H1 (cell line): ENCODE results near the gene GPSM1. TPM values are rescaled to one million over a fixed set of nuclear protein-coding genes. Genes with fewer than 3 reads are reported as not detected.

Experiments used
- CTCF ChIA-PET: fragments of 300-600 bp; sonication (Branson Sonifier 250); formaldehyde crosslinking; loops from one replicate; lab custom pipeline; 2021; ENCODE audit not compliant: partially characterized antibody; lab: Charles Lee
- POLR2A ChIA-PET: fragments of 300-600 bp; sonication (Branson Sonifier 250); formaldehyde crosslinking; loops from one replicate; lab custom pipeline; 2021; ENCODE audit warnings: inconsistent platforms; ENCODE audit not compliant: partially characterized antibody; lab: Charles Lee
- DNase-seq, 2 experiments: peaks; one replicate each; pipeline versions ENCODE4 v3.0.0 to v3.0.0-alpha.2; 2010 to 2022; ENCODE audit warnings: low spot score in 2 of 2, low read depth in 1 of 2, mixed read lengths in 1 of 2
- FAIRE-seq: peaks from 2 replicates; lab custom pipeline; 2011; peaks lifted over from hg19 to GRCh38; lab: Jason Lieb, UNC
- H2AFZ ChIP-seq: 2 replicates; pipeline ENCODE4 v1.8.1; 2012; ENCODE audit warnings: low read length, inconsistent platforms
- H2AK5ac ChIP-seq: 2 replicates; pipeline ENCODE4 v1.6.1; 2013; ENCODE audit warnings: low read depth, low read length
- H2BK120ac ChIP-seq: replicated peaks from 2 replicates; pipeline ENCODE3; 2013; ENCODE audit warnings: low read depth, low read length, inconsistent platforms
- H2BK12ac ChIP-seq: 2 replicates; pipeline ENCODE4 v1.6.1; 2013; ENCODE audit warnings: low read depth, low read length
- H2BK15ac ChIP-seq: 2 replicates; pipeline ENCODE4 v1.6.1; 2013; ENCODE audit warnings: low read length
- H2BK20ac ChIP-seq: 2 replicates; pipeline ENCODE4 v1.6.1; 2013; ENCODE audit warnings: low read length
- H2BK5ac ChIP-seq: 2 replicates; pipeline ENCODE4 v1.6.1; 2013; ENCODE audit warnings: low read depth, low read length
- H3K14ac ChIP-seq: 2 replicates; pipeline ENCODE4 v1.6.1; 2013; ENCODE audit warnings: inconsistent platforms; ENCODE audit not compliant: insufficient read length
- H3K18ac ChIP-seq: 2 replicates; pipeline ENCODE4 v1.6.1; 2013; ENCODE audit warnings: low read length; ENCODE audit errors: extremely low read depth
- H3K23ac ChIP-seq: 2 replicates; pipeline ENCODE4 v1.6.1; 2013; ENCODE audit warnings: inconsistent platforms; ENCODE audit not compliant: insufficient read length
- H3K23me2 ChIP-seq: 2 replicates; pipeline ENCODE4 v1.6.1; 2013; ENCODE audit warnings: low read depth, low read length
- H3K27ac ChIP-seq: 2 replicates; pipeline ENCODE4 v1.6.1; 2011; ENCODE audit warnings: low read depth, low read length, inconsistent platforms
- H3K27me3 ChIP-seq, 4 experiments: replicated peaks in 1 of 4; 1 replicate in 1 of 4; 2 replicates in 3 of 4; pipeline versions ENCODE4 v1.6.1 to v1.8.1; 2011 to 2013; ENCODE audit warnings: low read length in 3 of 4, mild to moderate bottlenecking in 3 of 4, inconsistent platforms in 2 of 4, mixed read lengths in 2 of 4, moderate library complexity in 1 of 4; ENCODE audit not compliant: control insufficient read depth in 3 of 4, insufficient read depth in 3 of 4; ENCODE audit errors: extremely low read depth in 1 of 4
- H3K36me3 ChIP-seq, 4 experiments: 2 replicates each; pipeline versions ENCODE4 v1.6.1 to v1.8.1; 2011 to 2013; ENCODE audit warnings: mild to moderate bottlenecking in 4 of 4, low read length in 3 of 4, moderate library complexity in 2 of 4, control low read depth in 1 of 4, inconsistent platforms in 1 of 4; ENCODE audit not compliant: insufficient read depth in 4 of 4, control insufficient read depth in 2 of 4
- H3K4ac ChIP-seq: replicated peaks from 2 replicates; pipeline ENCODE3; 2013; ENCODE audit warnings: low read length, low read depth, mixed read lengths, inconsistent platforms; ENCODE audit not compliant: insufficient read length
- H3K4me1 ChIP-seq, 4 experiments: replicated peaks in 1 of 4; 1 replicate in 1 of 4; 2 replicates in 3 of 4; pipeline versions ENCODE4 v1.6.1 to v1.8.1; 2011 to 2013; ENCODE audit warnings: low read length in 3 of 4, inconsistent platforms in 2 of 4, mixed read lengths in 1 of 4; ENCODE audit not compliant: insufficient read depth in 4 of 4, control insufficient read depth in 3 of 4
- H3K4me2 ChIP-seq, 2 experiments: 2 replicates each; pipeline versions ENCODE4 v1.6.1 to v1.8.1; 2011 to 2013; ENCODE audit warnings: low read depth in 2 of 2, low read length in 2 of 2, control low read depth in 1 of 2, inconsistent platforms in 1 of 2, mild to moderate bottlenecking in 1 of 2; ENCODE audit not compliant: insufficient read depth in 1 of 2
- H3K4me3 ChIP-seq, 4 experiments: fragments of 200-600, 300-600 bp in 1 of 4; sonication (generic), shearing (Covaris generic), sonication (Bioruptor Twin) in 1 of 4; 2 replicates each; pipeline versions ENCODE4 v1.5.1 to v1.8.1; 2011 to 2016; ENCODE audit warnings: low read length in 4 of 4, low read depth in 3 of 4, control low read depth in 2 of 4, inconsistent platforms in 2 of 4, mild to moderate bottlenecking in 2 of 4, mixed read lengths in 1 of 4, moderate library complexity in 1 of 4; ENCODE audit not compliant: insufficient read depth in 2 of 4; ENCODE audit errors: extremely low read depth in 1 of 4
- H3K56ac ChIP-seq: replicated peaks from 2 replicates; pipeline ENCODE3; 2013; ENCODE audit warnings: low read depth, mild to moderate bottlenecking, mixed read lengths, low read length, inconsistent platforms; ENCODE audit not compliant: insufficient read length
- H3K79me1 ChIP-seq: 2 replicates; pipeline ENCODE4 v1.6.1; 2013; ENCODE audit warnings: low read depth, low read length, control low read depth
- H3K79me2 ChIP-seq, 2 experiments: 2 replicates each; pipeline versions ENCODE4 v1.6.1 to v1.8.1; 2012 to 2013; ENCODE audit warnings: low read length in 2 of 2, mild to moderate bottlenecking in 2 of 2, inconsistent platforms in 1 of 2; ENCODE audit not compliant: insufficient read depth in 2 of 2, control insufficient read depth in 1 of 2
- H3K9ac ChIP-seq, 4 experiments: replicated peaks in 1 of 4; 1 replicate in 1 of 4; 2 replicates in 3 of 4; pipeline versions ENCODE4 v1.6.1 to v1.8.1; 2011 to 2013; ENCODE audit warnings: low read depth in 3 of 4, low read length in 3 of 4, control low read depth in 2 of 4, mild to moderate bottlenecking in 2 of 4, moderate library complexity in 2 of 4, inconsistent platforms in 1 of 4; ENCODE audit errors: extremely low read depth in 1 of 4
- H3K9me3 ChIP-seq, 2 experiments: 2 replicates each; pipeline versions ENCODE4 v1.6.1 to v1.8.1; 2012 to 2013; ENCODE audit warnings: mild to moderate bottlenecking in 2 of 2, moderate library complexity in 2 of 2, control low read depth in 1 of 2, inconsistent platforms in 1 of 2, low read depth in 1 of 2, low read length in 1 of 2, mixed read lengths in 1 of 2; ENCODE audit not compliant: insufficient read depth in 2 of 2
- H4K20me1 ChIP-seq, 2 experiments: replicated peaks in 1 of 2; 2 replicates each; pipeline versions ENCODE3 to v1.8.1; 2011 to 2013; ENCODE audit warnings: inconsistent platforms in 2 of 2, low read length in 2 of 2, mild to moderate bottlenecking in 1 of 2; ENCODE audit not compliant: insufficient read depth in 2 of 2, control insufficient read depth in 1 of 2
- H4K5ac ChIP-seq: 2 replicates; pipeline ENCODE4 v1.6.1; 2013; ENCODE audit warnings: low read length, low read depth, mixed read lengths, inconsistent platforms; ENCODE audit not compliant: insufficient read length
- H4K8ac ChIP-seq: 2 replicates; pipeline ENCODE4 v1.8.0; 2013; ENCODE audit warnings: mild to moderate bottlenecking, moderate library complexity, low read length, inconsistent platforms; ENCODE audit not compliant: insufficient read depth; ENCODE audit errors: extremely low read depth
- H4K91ac ChIP-seq: replicated peaks from 2 replicates; pipeline ENCODE3; 2013; ENCODE audit warnings: low read length, mixed read lengths, inconsistent platforms; ENCODE audit not compliant: insufficient read length
- ASH2L ChIP-seq: fragments of 200-600, 300-600 bp; sonication (generic); IDR thresholded peaks from one replicate; pipeline ENCODE4 v1.7.1; 2017; ENCODE audit warnings: low read length
- KDM5A ChIP-seq: fragments of 200-600 bp; IDR thresholded peaks from 2 replicates; pipeline ENCODE4 v1.7.1; 2012; ENCODE audit warnings: mild to moderate bottlenecking, low read length, inconsistent platforms, mixed read lengths
- RAD21 ChIP-seq, 2 experiments: IDR thresholded peaks in 1 of 2; conservative IDR thresholded peaks in 1 of 2; 2 replicates each; pipeline ENCODE4 v1.6.1; 2011; ENCODE audit warnings: low read depth in 2 of 2, low read length in 2 of 2, improper control_type of control experiment in 1 of 2, inconsistent platforms in 1 of 2, mild to moderate bottlenecking in 1 of 2, moderate library complexity in 1 of 2
- WGBS, 2 experiments: shearing (Covaris generic) in 1 of 2; methylation state at CpG; one replicate each; pipeline versions ENCODE4 v1.1.6 to v1.1.7; 2013 to 2015; ENCODE audit warnings: low lambda C conversion rate in 2 of 2, mixed read lengths in 2 of 2, inconsistent platforms in 1 of 2, low coverage in 1 of 2, missing lambda C conversion rate in 1 of 2; ENCODE audit not compliant: insufficient replicate concordance in 2 of 2, insufficient coverage in 1 of 2, insufficient read length in 1 of 2; ENCODE audit errors: extremely low coverage in 1 of 2, missing lambda C conversion rate in 1 of 2; 5-methylcytosine and 5-hydroxymethylcytosine counted together
- polyA plus RNA-seq, 7 experiments: library from polyadenylated mRNA; depleted of rRNA in 3 of 7; stranded (reverse) in 5 of 7; unstranded in 2 of 7; fragments of >200 nt in 5 of 7; fragments of 200-250 nt in 2 of 7; gene quantifications; 1 replicate in 5 of 7; 2 replicates in 1 of 7; 4 replicates in 1 of 7; pipeline versions ENCODE4 v1.2.1 to v1.2.3, GENCODE V29; 2011 to 2013; ENCODE audit warnings: missing spikeins in 2 of 7, mixed read lengths in 2 of 7
- total RNA-seq: library from RNA; stranded (reverse); fragmentation: NEBNext Ultra II Directional; extraction: Animal tissue kit (Norgen Biotek cat#: 25700); gene quantifications from 2 replicates; pipeline ENCODE4 v1.2.1, GENCODE V29; 2021

The GPSM1 gene
- total and polyA plus RNA-seq, 2 of the 8 experiments (the other 6 are each of a cell fraction or from before 2014, with no cell fraction given) = 12.8 to 18.0 TPM

DNA sequence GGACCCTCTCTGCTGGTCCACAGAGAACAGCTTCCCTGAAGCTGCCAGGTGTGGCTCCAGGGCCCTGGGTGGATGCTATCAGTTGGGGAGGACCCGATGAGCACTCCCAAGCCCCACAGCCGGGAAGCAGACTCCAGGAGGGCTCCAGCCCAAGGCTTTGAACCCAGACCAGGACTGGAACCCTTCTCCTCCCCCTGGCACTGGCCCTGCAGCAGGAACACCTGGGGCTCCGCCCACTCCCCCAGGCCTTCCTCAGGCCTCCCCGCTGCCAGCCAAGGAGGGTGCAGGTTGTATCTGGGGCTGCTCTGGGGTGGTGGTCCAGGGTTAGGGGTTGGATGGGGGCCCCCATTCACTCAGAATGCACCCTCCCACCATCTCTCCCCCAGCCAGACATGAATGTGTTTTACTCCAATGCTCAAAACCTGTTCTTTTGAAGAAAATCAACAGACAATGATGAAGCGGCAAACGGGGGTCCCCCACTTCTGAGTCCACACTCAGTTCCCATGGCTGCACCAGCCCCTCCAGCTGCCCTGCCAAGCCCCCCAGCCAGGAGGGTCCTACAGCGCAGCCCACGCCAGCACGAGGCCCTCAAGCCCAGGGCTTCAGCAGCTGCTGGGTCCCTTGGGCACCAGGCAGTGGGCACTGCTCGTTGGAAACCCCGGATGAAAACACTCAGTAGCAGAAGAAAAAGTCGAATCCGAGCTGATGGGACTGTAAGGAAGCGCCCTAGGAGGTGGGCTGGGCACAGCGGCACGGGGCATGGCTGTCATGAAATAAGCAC lies 46.6 kb upstream of the GPSM1 start:
- no peak overlapping the region for H3K14ac ChIP-seq
- no peak overlapping the region for H4K5ac ChIP-seq
- H2AFZ ChIP-seq = no peak overlapping the region
- H3K4me1 ChIP-seq = peaks cover 0 to 4% (median 2%) of the 10 kb centered on the region in 4 experiments; a peak in 4 of 7 replicates
- H3K9ac ChIP-seq = no peak overlapping the region
- no peak overlapping the region for H3K4ac ChIP-seq
- no peak overlapping the region for H2BK12ac ChIP-seq
- TF ChIP-seq KDM5A (no peak), RAD21 (IDR thresholded peaks at IDR 0.05 in 1 of 2, conservative IDR thresholded peaks at IDR 0.05 in 1 of 2; ENCODE audit: low read depth in 2 of 2, low read length in 2 of 2) (no peak), ASH2L (no peak)
- 94% methylated on average over 14 of the region's 16 CpGs; no CpG with 5 or more reads in 1 of the 2 experiments for WGBS, 2 experiments
- no peak overlapping the region for H3K4me3 ChIP-seq
- no peak overlapping the region for H3K4me2 ChIP-seq
- no peak overlapping the region; the same call in 1 of the 2 replicates for H4K8ac ChIP-seq
- no peaks in the 10 kb centered on the region for H3K79me1 ChIP-seq
- no peak overlapping the region for H3K27ac ChIP-seq
- no peak overlapping the region for H3K23ac ChIP-seq
- H3K27me3 ChIP-seq = no peaks in the 10 kb centered on the region
- H2AK5ac ChIP-seq = no peak overlapping the region
- no peak overlapping the region for H2BK20ac ChIP-seq
- no peaks in the 10 kb centered on the region for H3K79me2 ChIP-seq
- ChIA-PET CTCF (interaction anchor here (1.3 to 3.8 kb wide), 4 partner anchors 10 to 146 kb away, joined by 3 to 20 read pairs (median 4); no protein-coding TSS in a partner anchor), POLR2A (interaction anchor here (1.2 kb wide), 1 partner anchor 135 kb away, joined by 3 read pairs; no protein-coding TSS in a partner anchor)
- no peaks in the 10 kb centered on the region for H3K36me3 ChIP-seq
- no peak overlapping the region for H3K18ac ChIP-seq
- no peaks in the 10 kb centered on the region for H3K23me2 ChIP-seq
- H3K9me3 ChIP-seq = no peaks in the 10 kb centered on the region
- no peak overlapping the region for H2BK5ac ChIP-seq
- no peak overlapping the region for H4K91ac ChIP-seq
- H2BK15ac ChIP-seq = no peak overlapping the region
- FAIRE-seq (no peak), DNase-seq (no peak)
- H4K20me1 ChIP-seq = no peaks in the 10 kb centered on the region
- no peak overlapping the region for H3K56ac ChIP-seq
- H2BK120ac ChIP-seq = no peak overlapping the region
